ENCODE measurements around the gene AKAP14.

The AKAP14 gene

DNA sequence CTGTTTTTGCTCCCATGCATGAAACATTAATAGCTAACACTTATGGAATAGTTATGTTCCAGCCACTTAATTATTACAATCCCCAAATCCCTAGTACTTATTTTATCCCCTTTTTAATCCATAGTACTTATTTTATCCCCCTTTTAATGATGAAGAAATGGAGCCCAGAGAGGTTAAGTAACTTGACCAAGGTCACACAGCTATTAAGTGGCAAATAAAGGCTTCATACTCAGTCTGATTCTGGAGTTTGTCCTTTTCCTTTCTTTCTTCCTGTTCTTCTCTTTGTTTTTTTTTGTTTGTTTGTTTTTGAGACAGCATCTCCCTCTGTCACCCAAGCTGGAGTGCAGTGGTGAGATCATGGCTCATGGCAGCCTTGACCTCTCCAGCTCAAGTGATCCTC is 45.6 kb downstream of the AKAP14 start:
- H3K4me3 ChIP-seq (ENCODE audit: low read depth, low read length): no peak overlapping the region
- no peak for DNase-seq (ENCODE audit: low read depth)
- TF ChIP-seq, protein P1, sequence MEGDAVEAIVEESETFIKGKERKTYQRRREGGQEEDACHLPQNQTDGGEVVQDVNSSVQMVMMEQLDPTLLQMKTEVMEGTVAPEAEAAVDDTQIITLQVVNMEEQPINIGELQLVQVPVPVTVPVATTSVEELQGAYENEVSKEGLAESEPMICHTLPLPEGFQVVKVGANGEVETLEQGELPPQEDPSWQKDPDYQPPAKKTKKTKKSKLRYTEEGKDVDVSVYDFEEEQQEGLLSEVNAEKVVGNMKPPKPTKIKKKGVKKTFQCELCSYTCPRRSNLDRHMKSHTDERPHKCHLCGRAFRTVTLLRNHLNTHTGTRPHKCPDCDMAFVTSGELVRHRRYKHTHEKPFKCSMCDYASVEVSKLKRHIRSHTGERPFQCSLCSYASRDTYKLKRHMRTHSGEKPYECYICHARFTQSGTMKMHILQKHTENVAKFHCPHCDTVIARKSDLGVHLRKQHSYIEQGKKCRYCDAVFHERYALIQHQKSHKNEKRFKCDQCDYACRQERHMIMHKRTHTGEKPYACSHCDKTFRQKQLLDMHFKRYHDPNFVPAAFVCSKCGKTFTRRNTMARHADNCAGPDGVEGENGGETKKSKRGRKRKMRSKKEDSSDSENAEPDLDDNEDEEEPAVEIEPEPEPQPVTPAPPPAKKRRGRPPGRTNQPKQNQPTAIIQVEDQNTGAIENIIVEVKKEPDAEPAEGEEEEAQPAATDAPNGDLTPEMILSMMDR (IDR thresholded peaks at IDR 0.05; ENCODE audit: insufficient read depth, low read depth, low read length, missing control alignments): no peak

DNA sequence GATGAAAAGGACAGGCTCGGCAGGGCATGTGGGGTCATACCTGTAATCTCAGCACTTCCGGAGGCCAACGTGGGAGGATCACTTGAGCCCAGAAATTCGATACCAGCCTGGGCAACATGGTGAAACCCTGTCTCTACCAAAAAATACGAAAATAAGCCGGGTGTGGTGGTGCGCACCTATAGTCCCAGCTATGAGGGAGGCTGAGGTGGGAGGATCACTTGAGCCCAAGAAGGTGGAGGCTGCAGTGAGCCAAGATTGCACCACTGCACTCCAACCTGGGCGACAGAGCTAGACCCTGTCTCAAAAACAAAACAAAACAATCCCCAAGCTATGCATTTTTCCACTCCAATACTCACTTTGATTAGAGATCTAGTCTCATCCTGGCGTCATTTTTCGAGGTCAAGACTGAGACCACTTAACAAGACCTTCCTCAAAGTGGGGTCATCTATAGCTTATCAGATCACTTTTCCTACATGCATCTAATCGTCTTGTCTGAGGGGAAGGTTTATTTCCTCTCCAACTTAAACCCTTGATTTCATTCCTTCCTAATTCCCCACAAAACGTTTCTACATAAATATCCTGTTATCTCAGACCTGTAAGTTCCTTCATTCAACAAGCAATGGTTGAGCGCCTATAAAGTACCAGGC is 46.6 kb downstream of the AKAP14 start:
- TF ChIP-seq, protein P1 (IDR thresholded peaks at IDR 0.05; ENCODE audit: insufficient read depth, low read depth, low read length, missing control alignments): no peak
- H3K4me3 ChIP-seq (ENCODE audit: low read depth, low read length): peak overlapping the region; percentile 80
- no peak for DNase-seq (ENCODE audit: low read depth)

DNA sequence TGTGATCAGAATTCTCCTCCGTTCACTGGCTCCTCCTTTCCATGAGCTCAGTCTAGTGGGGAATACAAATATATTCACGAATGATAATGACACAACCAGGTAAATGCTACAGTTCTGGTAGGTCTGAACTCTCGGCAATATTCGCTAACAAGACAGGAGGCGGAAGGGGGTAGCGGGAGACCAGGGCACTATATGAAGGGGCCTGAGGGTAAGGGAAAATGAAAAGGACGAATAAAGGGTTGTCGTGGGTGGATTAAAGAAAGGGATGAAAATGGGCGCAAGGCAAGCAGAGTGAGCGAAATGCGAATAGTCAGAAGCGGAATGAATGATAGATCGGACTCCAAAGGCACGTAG is 47.1 kb downstream of the AKAP14 start:
- peak overlapping the region; percentile 80 for H3K4me3 ChIP-seq (ENCODE audit: low read depth, low read length)
- TF ChIP-seq, protein P1 (IDR thresholded peaks at IDR 0.05; ENCODE audit: insufficient read depth, low read depth, low read length, missing control alignments): no peak
- no peak for DNase-seq (ENCODE audit: low read depth)

DNA sequence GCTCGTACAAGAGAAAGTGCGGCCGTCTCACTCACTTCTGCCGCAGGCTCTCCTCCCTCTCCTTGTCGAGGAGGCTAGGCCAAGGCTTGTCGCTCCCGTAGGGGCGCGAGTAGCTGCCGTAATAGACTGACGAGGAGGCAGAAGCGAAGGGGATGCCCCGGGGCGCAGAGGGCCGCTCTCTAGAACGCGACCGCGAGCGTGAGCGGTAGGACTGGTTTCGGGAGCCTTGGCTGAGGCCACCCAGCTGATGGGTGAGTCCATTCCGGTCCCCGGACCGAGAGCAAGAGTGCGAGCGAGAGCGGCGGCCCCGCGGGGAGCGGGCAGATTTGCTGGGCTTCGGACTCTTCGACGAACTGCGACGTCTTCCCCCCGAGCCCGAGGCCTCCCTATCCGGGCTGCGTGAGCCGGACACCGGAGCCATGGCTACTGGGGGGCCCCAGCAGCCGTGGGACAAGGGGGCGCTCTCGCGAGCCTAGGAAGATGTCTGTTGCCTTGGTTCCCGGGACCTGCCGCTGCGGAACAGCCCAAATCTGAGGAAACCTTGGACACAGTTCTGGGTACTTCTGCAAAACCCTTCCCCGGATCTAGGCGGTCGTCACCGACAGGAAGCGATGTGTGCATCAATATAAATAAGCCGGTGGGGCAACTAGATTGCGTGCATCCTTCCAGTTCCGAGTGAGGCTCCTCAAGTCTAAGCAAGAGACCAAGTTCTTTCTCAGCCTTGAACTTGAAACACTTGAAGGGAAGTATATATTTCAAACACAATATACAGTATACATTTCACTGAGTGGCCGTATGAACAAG is 47.7 kb downstream of the AKAP14 start, which contains the start of gene NKAP:
Gene NKAP (minus strand): TSS at position 567 of the 804 bp plus-strand sequence. CDS start 146 bp downstream, at position 421.
- peak; percentile 94 for DNase-seq (ENCODE audit: low read depth)
- peak within 1 kb of the TSS; percentile 80 for H3K4me3 ChIP-seq (ENCODE audit: low read depth, low read length)
- TF ChIP-seq, protein P1 (IDR thresholded peaks at IDR 0.05; ENCODE audit: insufficient read depth, low read depth, low read length, missing control alignments): no peak

DNA sequence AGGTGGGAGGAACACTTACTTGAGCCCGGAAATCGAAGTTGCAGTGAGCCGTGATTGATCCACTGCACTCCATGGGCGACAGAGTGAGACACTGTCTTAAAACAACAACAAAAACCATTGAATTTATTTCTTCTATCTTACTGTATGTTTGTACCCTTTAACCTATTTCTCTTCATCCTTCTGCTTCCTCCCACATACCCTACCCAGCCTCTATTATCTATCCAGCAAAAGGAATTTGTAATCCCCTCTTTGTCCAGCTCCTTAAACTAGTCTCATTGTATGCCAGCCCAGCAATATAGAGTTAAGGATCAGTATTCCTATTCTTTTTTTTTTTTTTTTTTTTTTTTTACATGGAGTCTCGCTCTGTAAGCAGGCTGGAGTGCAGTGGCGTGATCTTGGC is 49.8 kb downstream of the AKAP14 start:
- H3K4me3 ChIP-seq (ENCODE audit: low read depth, low read length): no peak overlapping the region
- DNase-seq (ENCODE audit: low read depth): no peak
- TF ChIP-seq, protein P1 (IDR thresholded peaks at IDR 0.05; ENCODE audit: insufficient read depth, low read depth, low read length, missing control alignments): no peak

DNA sequence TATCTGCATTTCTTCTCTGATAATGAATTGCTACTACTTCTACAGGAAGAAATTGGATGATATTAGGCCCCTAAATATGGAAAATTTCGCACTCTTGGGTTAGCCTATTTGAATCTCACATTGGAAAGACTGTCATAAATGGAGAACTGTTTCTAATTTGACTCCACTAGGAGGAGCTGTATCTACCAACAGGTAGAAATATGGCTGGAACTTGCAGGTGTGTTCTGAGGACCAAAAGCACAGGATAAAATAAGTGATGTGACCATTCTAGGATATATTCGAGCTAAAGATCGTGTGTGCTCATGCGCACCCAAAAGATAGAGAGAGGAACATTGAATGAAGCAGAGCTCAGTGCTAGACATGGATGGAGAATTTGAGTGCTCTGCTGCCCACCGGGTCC is 52.7 kb downstream of the AKAP14 start:
- H3K4me3 ChIP-seq (ENCODE audit: low read depth, low read length): no peak overlapping the region
- TF ChIP-seq, protein P1 (IDR thresholded peaks at IDR 0.05; ENCODE audit: insufficient read depth, low read depth, low read length, missing control alignments): peak; percentile 15
- no peak for DNase-seq (ENCODE audit: low read depth)

All from GM12865 (cell line).